HG02970 (cell line): ENCODE measurements around the gene CACNA1H.
"Not testable (repeated sequence)": the region's sequence is repeated elsewhere in the genome, so short reads cannot be mapped to it uniquely, and the experiment has no call there.

Source experiments
- ATAC-seq: cut with Tn5 transposase; IDR thresholded peaks from one replicate; pipeline ENCODE4 v1.9.1; 2021; ENCODE audit warnings: mild to moderate bottlenecking, moderate library complexity, moderate number of reproducible peaks; ENCODE audit not compliant: unreplicated experiment, low FRiP score

CACNA1H gene

GRCh38 chr16:1185460-1186207 is 32.7 kb downstream of the CACNA1H start:
- not testable (repeated sequence) for ATAC-seq

- ATAC-seq = no peak
Measured at GRCh38 chr16:1188432-1189189, 35.7 kb downstream of the CACNA1H start.

GRCh38 chr16:1189455-1189854 is 36.5 kb downstream of the CACNA1H start:
- no peak for ATAC-seq

GRCh38 chr16:1190789-1191188 is 37.9 kb downstream of the CACNA1H start:
- not testable (repeated sequence) for ATAC-seq

- no peak for ATAC-seq
Measured at GRCh38 chr16:1192384-1193073, 39.6 kb downstream of the CACNA1H start.

- ATAC-seq = no peak
Measured at GRCh38 chr16:1193143-1193824, 40.4 kb downstream of the CACNA1H start.

GRCh38 chr16:1193825-1194581 is 41.1 kb downstream of the CACNA1H start:
- ATAC-seq = no peak

GRCh38 chr16:1194665-1195392 is 41.9 kb downstream of the CACNA1H start:
- ATAC-seq = no peak

GRCh38 chr16:1195393-1195666 is 42.4 kb downstream of the CACNA1H start:
- no peak for ATAC-seq

- no peak for ATAC-seq
Measured at GRCh38 chr16:1196494-1196893, 43.6 kb downstream of the CACNA1H start.

GRCh38 chr16:1197237-1197866 is 44.4 kb downstream of the CACNA1H start:
- no peak for ATAC-seq

- ATAC-seq = no peak
Measured at GRCh38 chr16:1198194-1198593, 45.3 kb downstream of the CACNA1H start.

GRCh38 chr16:1198671-1199346 is 45.9 kb downstream of the CACNA1H start:
- not testable (repeated sequence) for ATAC-seq

GRCh38 chr16:1199347-1200013 is 46.6 kb downstream of the CACNA1H start:
- no peak for ATAC-seq

- ATAC-seq = no peak
Measured at GRCh38 chr16:1200014-1200627, 47.2 kb downstream of the CACNA1H start.

GRCh38 chr16:1201444-1201843 is 48.5 kb downstream of the CACNA1H start:
- ATAC-seq = no peak

- no peak for ATAC-seq
Measured at GRCh38 chr16:1202274-1202673, 49.4 kb downstream of the CACNA1H start.

- ATAC-seq = no peak
Measured at GRCh38 chr16:1204933-1205332, 52.0 kb downstream of the CACNA1H start.
